ENCODE data around the gene RBM12. TPM values are rescaled to one million over a fixed set of nuclear protein-coding genes. Genes with fewer than 3 reads are reported as not detected.
A peak's percentile ranks its signal among the peaks of the same experiment; 100 is the strongest.

Gene RBM12
- total RNA-seq, 3 donors from 2014 or later: 68.3 to 72.5 (median 70.6) TPM

- DNase-seq (peak; percentile 100), ATAC-seq (peak; percentile 89)
- no peak for TF ChIP-seq CTCF (IDR thresholded peaks at IDR 0.05)
- intact Hi-C loops (cut with DNase I, micrococcal nuclease): no loop called here
- no peaks in the 10 kb centered on the region for H3K9me3 ChIP-seq
- H3K36me3 ChIP-seq (ENCODE audit: low read depth): no peaks in the 10 kb centered on the region
- no peak within 1 kb of the TSS for H3K4me3 ChIP-seq
- H3K4me1 ChIP-seq (ENCODE audit: low read depth): peaks cover 16% of the 10 kb centered on the region
Observed at GRCh38 chr20:35615667-35616464, 48.8 kb downstream of the RBM12 start, which contains the start of gene SPAG4. TSS of gene SPAG4 (plus strand) at chr20:35615829. CDS start at chr20:35616004, 175 bp downstream.

GRCh38 chr20:35611482-35611881, 53.2 kb downstream of the RBM12 start:
- DNase-seq (no peak), ATAC-seq (no peak)
- H3K4me1 ChIP-seq (ENCODE audit: low read depth): no peaks in the 10 kb centered on the region
- TF ChIP-seq CTCF (IDR thresholded peaks at IDR 0.05): no peak
- no peaks in the 10 kb centered on the region for H3K9me3 ChIP-seq
- H3K4me3 ChIP-seq: no peak overlapping the region
- intact Hi-C loops (cut with DNase I, micrococcal nuclease): no loop called here
- no peaks in the 10 kb centered on the region for H3K36me3 ChIP-seq (ENCODE audit: low read depth)

GRCh38 chr20:35610833-35611427, 53.8 kb downstream of the RBM12 start:
- Histone ChIP-seq H3K36me3 (ENCODE audit: low read depth) (no peaks in the 10 kb centered on the region), H3K4me3 (no peak overlapping the region), H3K4me1 (ENCODE audit: low read depth) (no peaks in the 10 kb centered on the region), H3K9me3 (no peaks in the 10 kb centered on the region)
- ATAC-seq: no peak
- no peak for DNase-seq
- TF ChIP-seq CTCF (IDR thresholded peaks at IDR 0.05): no peak
- intact Hi-C loops (cut with DNase I, micrococcal nuclease): no loop called here

GRCh38 chr20:35607003-35607735, 57.5 kb downstream of the RBM12 start:
- Histone ChIP-seq H3K9me3 (no peaks in the 10 kb centered on the region), H3K36me3 (ENCODE audit: low read depth) (no peaks in the 10 kb centered on the region), H3K4me3 (no peak overlapping the region), H3K4me1 (ENCODE audit: low read depth) (no peaks in the 10 kb centered on the region)
- ATAC-seq (peak; percentile 22), DNase-seq (no peak)
- no peak for TF ChIP-seq CTCF (IDR thresholded peaks at IDR 0.05)
- intact Hi-C loops (cut with DNase I, micrococcal nuclease): loop anchor here in 1 of 2 donors (5.0 kb wide), 1 partner anchor 40 kb away; no protein-coding TSS in a partner anchor

GRCh38 chr20:35606127-35606526, 58.6 kb downstream of the RBM12 start:
- H3K36me3 ChIP-seq (ENCODE audit: low read depth): no peaks in the 10 kb centered on the region
- no peaks in the 10 kb centered on the region for H3K9me3 ChIP-seq
- H3K4me3 ChIP-seq: no peak overlapping the region
- ATAC-seq: no peak
- DNase-seq: no peak
- intact Hi-C loops (cut with DNase I, micrococcal nuclease): loop anchor here in 1 of 2 donors (5.0 kb wide), 1 partner anchor 39 kb away; no protein-coding TSS in a partner anchor
- no peak for TF ChIP-seq CTCF (IDR thresholded peaks at IDR 0.05)
- H3K4me1 ChIP-seq (ENCODE audit: low read depth): peaks cover 7% of the 10 kb centered on the region

All from mucosa of descending colon (tissue), 3 donors.